GM12801 (cell line): ENCODE data around the gene ZNF587.

Source experiments
- CTCF ChIP-seq: IDR thresholded peaks from one replicate; pipeline ENCODE4 v1.5.1; 2011; ENCODE audit warnings: control low read depth; ENCODE audit not compliant: insufficient read length; ENCODE audit errors: extremely low read depth

The ZNF587 gene

GRCh38 chr19:57820599-57820998, 29.1 kb upstream of the ZNF587 start:
- no peak for TF ChIP-seq CTCF

GRCh38 chr19:57825511-57825910, 24.1 kb upstream of the ZNF587 start:
- no peak for TF ChIP-seq CTCF

- TF ChIP-seq CTCF, result no peak
Measured at GRCh38 chr19:57829316-57829715, 20.3 kb upstream of the ZNF587 start.

- no peak for TF ChIP-seq CTCF
Measured at GRCh38 chr19:57830071-57830602, 19.5 kb upstream of the ZNF587 start, which contains the start of gene ZNF587B. Gene ZNF587B (plus strand): TSS chr19:57830299. CDS start chr19:57830529, 230 bp downstream.

- no peak for TF ChIP-seq CTCF
Measured at GRCh38 chr19:57841122-57841763, 8.4 kb upstream of the ZNF587 start.

- no peak for TF ChIP-seq CTCF
Measured at GRCh38 chr19:57850553-57851017, 926 bp downstream of the ZNF587 start.

- TF ChIP-seq CTCF, result no peak
Measured at GRCh38 chr19:57867868-57868492, 18.3 kb downstream of the ZNF587 start.
